ENCODE results near the gene GPR176.

Gene GPR176

DNA sequence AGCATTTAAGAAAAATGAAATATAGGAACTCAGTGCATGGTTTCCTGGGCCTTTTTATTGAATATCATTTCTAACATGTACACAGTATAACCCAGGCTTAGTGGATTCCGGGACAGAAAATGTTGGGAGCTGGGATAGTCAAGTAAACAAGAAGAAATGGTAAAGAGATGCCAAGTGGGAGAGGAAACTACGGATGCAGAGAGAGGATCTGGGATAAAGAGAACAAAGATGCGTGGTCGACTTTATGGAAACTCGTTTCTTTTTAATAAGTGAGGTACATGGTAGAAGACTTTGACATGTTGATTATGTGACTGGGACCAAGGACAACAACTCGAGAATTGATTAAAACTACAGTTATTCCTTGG, 1.2 kb upstream of the GPR176 start:
- no peaks in the 10 kb centered on the region for H4K20me1 ChIP-seq (ENCODE audit: insufficient read depth, low read length, poor library complexity, severe bottlenecking)
- TF ChIP-seq EZH2phosphoT487 (IDR thresholded peaks at IDR 0.05; ENCODE audit: borderline replicate concordance), result no peak
- TF ChIP-seq, protein P1, sequence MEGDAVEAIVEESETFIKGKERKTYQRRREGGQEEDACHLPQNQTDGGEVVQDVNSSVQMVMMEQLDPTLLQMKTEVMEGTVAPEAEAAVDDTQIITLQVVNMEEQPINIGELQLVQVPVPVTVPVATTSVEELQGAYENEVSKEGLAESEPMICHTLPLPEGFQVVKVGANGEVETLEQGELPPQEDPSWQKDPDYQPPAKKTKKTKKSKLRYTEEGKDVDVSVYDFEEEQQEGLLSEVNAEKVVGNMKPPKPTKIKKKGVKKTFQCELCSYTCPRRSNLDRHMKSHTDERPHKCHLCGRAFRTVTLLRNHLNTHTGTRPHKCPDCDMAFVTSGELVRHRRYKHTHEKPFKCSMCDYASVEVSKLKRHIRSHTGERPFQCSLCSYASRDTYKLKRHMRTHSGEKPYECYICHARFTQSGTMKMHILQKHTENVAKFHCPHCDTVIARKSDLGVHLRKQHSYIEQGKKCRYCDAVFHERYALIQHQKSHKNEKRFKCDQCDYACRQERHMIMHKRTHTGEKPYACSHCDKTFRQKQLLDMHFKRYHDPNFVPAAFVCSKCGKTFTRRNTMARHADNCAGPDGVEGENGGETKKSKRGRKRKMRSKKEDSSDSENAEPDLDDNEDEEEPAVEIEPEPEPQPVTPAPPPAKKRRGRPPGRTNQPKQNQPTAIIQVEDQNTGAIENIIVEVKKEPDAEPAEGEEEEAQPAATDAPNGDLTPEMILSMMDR (conservative IDR thresholded peaks at IDR 0.05; ENCODE audit: low read length), result no peak
- peak overlapping the region; percentile 85 for H2AFZ ChIP-seq (ENCODE audit: low read length)
- peak overlapping the region; percentile 70 for H3K4me2 ChIP-seq (ENCODE audit: low read depth, low read length, poor library complexity, severe bottlenecking)
- no peaks in the 10 kb centered on the region for H3K9me2 ChIP-seq (replicated peaks; ENCODE audit: low read depth, low read length)
- peak overlapping the region; percentile 60 for H3K9ac ChIP-seq (ENCODE audit: low read depth, low read length, poor library complexity, severe bottlenecking)
- H3K79me2 ChIP-seq (ENCODE audit: insufficient read depth, low read length), result no peaks in the 10 kb centered on the region
- peak overlapping the region; percentile 67 for H3K4me3 ChIP-seq (ENCODE audit: low read length, poor library complexity, severe bottlenecking)
- H3F3A ChIP-seq (ENCODE audit: low read depth), result no peaks in the 10 kb centered on the region
- peaks cover 26% of the 10 kb centered on the region for H3K4me1 ChIP-seq (ENCODE audit: insufficient read depth, low read length, poor library complexity, severe bottlenecking)
- no peaks in the 10 kb centered on the region for H3K36me3 ChIP-seq (ENCODE audit: insufficient read depth, low read length)
- H3K27me3 ChIP-seq (ENCODE audit: insufficient read depth, low read length, poor library complexity, severe bottlenecking), result no peaks in the 10 kb centered on the region
- no peaks in the 10 kb centered on the region for H3K9me3 ChIP-seq (ENCODE audit: insufficient read depth, low read depth, low read length)

DNA sequence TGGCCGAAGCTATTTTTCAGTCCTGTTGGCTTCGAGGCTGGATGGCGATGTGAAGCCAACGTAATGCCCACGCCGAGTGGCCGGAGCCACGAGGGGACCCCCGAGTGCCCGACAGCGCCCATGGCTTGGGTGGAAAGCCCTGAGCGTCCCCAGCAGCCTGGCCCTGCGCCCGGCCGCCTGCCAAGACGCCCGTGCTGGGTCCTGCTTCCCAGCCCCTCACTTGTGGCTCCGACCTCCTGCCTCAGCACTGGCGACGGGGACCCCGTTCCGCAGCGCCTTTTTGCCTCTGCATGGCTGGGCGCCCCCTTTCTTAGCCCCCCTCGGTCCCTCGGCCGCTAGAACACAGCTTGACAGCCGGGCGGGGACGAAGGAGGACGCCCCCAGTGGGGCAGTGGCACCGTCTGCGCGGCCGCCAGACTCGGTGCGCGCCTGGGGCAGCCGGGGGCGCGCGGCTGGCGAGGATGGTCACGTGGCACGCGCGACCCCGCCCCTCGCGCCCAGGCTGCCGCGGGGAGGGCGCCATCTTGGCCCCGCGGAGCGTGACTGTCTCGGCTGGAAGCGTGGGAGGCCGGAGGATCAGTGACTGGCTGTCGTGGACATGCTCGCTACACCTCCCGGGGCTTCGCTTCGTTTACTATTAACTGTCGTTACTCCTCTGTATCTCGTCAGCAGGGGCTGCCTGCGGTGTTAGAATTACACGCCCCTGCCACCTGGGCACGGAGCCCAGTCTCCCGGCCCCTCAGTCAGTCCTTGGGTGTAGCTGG, 626 bp upstream of the GPR176 start:
- no peak for TF ChIP-seq EZH2phosphoT487 (IDR thresholded peaks at IDR 0.05; ENCODE audit: borderline replicate concordance)
- TF ChIP-seq, protein P1 (conservative IDR thresholded peaks at IDR 0.05; ENCODE audit: low read length), result no peak
- Histone ChIP-seq H3K79me2 (ENCODE audit: insufficient read depth, low read length) (no peaks in the 10 kb centered on the region), H3K9me3 (ENCODE audit: insufficient read depth, low read depth, low read length) (no peaks in the 10 kb centered on the region), H4K20me1 (ENCODE audit: insufficient read depth, low read length, poor library complexity, severe bottlenecking) (no peaks in the 10 kb centered on the region), H3K36me3 (ENCODE audit: insufficient read depth, low read length) (no peaks in the 10 kb centered on the region), H3K4me3 (ENCODE audit: low read length, poor library complexity, severe bottlenecking) (peak overlapping the region; percentile 67), H3F3A (ENCODE audit: low read depth) (no peaks in the 10 kb centered on the region), H3K4me2 (ENCODE audit: low read depth, low read length, poor library complexity, severe bottlenecking) (peak overlapping the region; percentile 70), H3K9me2 (replicated peaks; ENCODE audit: low read depth, low read length) (no peaks in the 10 kb centered on the region), H3K9ac (ENCODE audit: low read depth, low read length, poor library complexity, severe bottlenecking) (peak overlapping the region; percentile 60), H3K27me3 (ENCODE audit: insufficient read depth, low read length, poor library complexity, severe bottlenecking) (no peaks in the 10 kb centered on the region), H3K4me1 (ENCODE audit: insufficient read depth, low read length, poor library complexity, severe bottlenecking) (peaks cover 20% of the 10 kb centered on the region), H2AFZ (ENCODE audit: low read length) (peak overlapping the region; percentile 85)

DNA sequence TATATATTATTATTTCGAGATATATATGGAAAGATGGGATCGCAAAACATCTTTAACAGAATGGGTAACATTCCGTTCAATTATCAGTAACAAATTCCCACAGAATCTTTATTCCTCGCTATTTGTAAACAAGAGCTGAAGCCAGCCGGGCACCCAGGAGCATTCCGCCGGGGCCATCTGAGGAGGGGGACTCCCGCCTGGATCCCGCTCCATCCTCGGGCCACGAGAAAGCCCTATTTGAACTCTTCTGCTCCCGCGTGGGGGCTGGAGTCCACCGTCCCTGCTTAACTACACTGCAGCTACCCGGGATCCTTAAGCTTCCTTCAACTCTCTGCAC, 687 bp downstream of the GPR176 start:
- H3K4me1 ChIP-seq (ENCODE audit: insufficient read depth, low read length, poor library complexity, severe bottlenecking), result peaks cover 7% of the 10 kb centered on the region
- TF ChIP-seq, protein P1 (conservative IDR thresholded peaks at IDR 0.05; ENCODE audit: low read length), result no peak
- TF ChIP-seq EZH2phosphoT487 (IDR thresholded peaks at IDR 0.05; ENCODE audit: borderline replicate concordance), result no peak
- no peaks in the 10 kb centered on the region for H3K79me2 ChIP-seq (ENCODE audit: insufficient read depth, low read length)
- no peaks in the 10 kb centered on the region for H3K9me2 ChIP-seq (replicated peaks; ENCODE audit: low read depth, low read length)
- H3K4me3 ChIP-seq (ENCODE audit: low read length, poor library complexity, severe bottlenecking), result no peak overlapping the region
- H3K27me3 ChIP-seq (ENCODE audit: insufficient read depth, low read length, poor library complexity, severe bottlenecking), result no peaks in the 10 kb centered on the region
- no peaks in the 10 kb centered on the region for H4K20me1 ChIP-seq (ENCODE audit: insufficient read depth, low read length, poor library complexity, severe bottlenecking)
- peaks cover 4% of the 10 kb centered on the region; the same call in 1 of the 2 replicates for H3K9me3 ChIP-seq (ENCODE audit: insufficient read depth, low read depth, low read length)
- no peaks in the 10 kb centered on the region for H3F3A ChIP-seq (ENCODE audit: low read depth)
- no peak overlapping the region for H3K9ac ChIP-seq (ENCODE audit: low read depth, low read length, poor library complexity, severe bottlenecking)
- H2AFZ ChIP-seq (ENCODE audit: low read length), result no peak overlapping the region
- no peaks in the 10 kb centered on the region for H3K36me3 ChIP-seq (ENCODE audit: insufficient read depth, low read length)
- no peak overlapping the region for H3K4me2 ChIP-seq (ENCODE audit: low read depth, low read length, poor library complexity, severe bottlenecking)
